ENCODE results near the gene ZIC1.

- no peak for TF ChIP-seq CTCF (conservative IDR thresholded peaks at IDR 0.05; ENCODE audit: low read depth, low read length)
- no peak for TF ChIP-seq POLR2A (IDR thresholded peaks at IDR 0.05; ENCODE audit: low read depth, low read length)
- no peak for TF ChIP-seq RFX5 (IDR thresholded peaks at IDR 0.05; ENCODE audit: low read depth, low read length)
- no peak for TF ChIP-seq RCOR1 (IDR thresholded peaks at IDR 0.05; ENCODE audit: insufficient replicate concordance, low read length)
- no peak for TF ChIP-seq USF2 (IDR thresholded peaks at IDR 0.05; ENCODE audit: low read depth, low read length)
Observed at GRCh38 chr3:147368561-147369221, 40.5 kb upstream of the ZIC1 start.

Data from IMR-90 (cell line).